K562 (cell line): ENCODE data around the gene TSGA10IP. TPM values are rescaled to one million over a fixed set of nuclear protein-coding genes. Genes with fewer than 3 reads are reported as not detected.

ENCODE experiments used
- ATF2 ChIP-seq: sonication (generic); formaldehyde crosslinking; IDR thresholded peaks from 2 replicates; pipeline ENCODE4 v1.8.1; 2022; ENCODE audit warnings: missing genetic modification reagents
- BDP1 ChIP-seq: IDR thresholded peaks from 3 replicates; pipeline ENCODE4 v1.6.1; 2011; ENCODE audit not compliant: insufficient read length, insufficient read depth
- BRCA1 ChIP-seq, 2 experiments: fragments of 450-650 bp in 1 of 2; sonication (generic) in 1 of 2; formaldehyde crosslinking in 1 of 2; IDR thresholded peaks; 2 replicates each; pipeline versions ENCODE4 v1.5.0 to v1.6.1; 2017 to 2020; ENCODE audit warnings: mild to moderate bottlenecking in 1 of 2, missing genetic modification reagents in 1 of 2
- CHD1 ChIP-seq: fragments of 200-600 bp; sonication (generic); IDR thresholded peaks from one replicate; pipeline ENCODE4 v1.6.1; 2012; ENCODE audit warnings: mild to moderate bottlenecking, moderate library complexity, low read length, inconsistent platforms
- CREB3L1 ChIP-seq: fragments of 450-650 bp; IDR thresholded peaks from 2 replicates; pipeline ENCODE4 v1.6.1; 2014; ENCODE audit warnings: low read depth, mild to moderate bottlenecking, moderate library complexity, borderline replicate concordance
- DDX20 ChIP-seq: fragments of 450-650 bp; IDR thresholded peaks from 2 replicates; pipeline ENCODE4 v1.6.1; 2016; ENCODE audit warnings: missing genetic modification characterization, low read depth, mild to moderate bottlenecking, missing compliant biosample characterization, moderate library complexity
- E2F4 ChIP-seq: sonication (generic); formaldehyde crosslinking; IDR thresholded peaks from 2 replicates; pipeline ENCODE4 v1.8.0; 2022; ENCODE audit warnings: mild to moderate bottlenecking, low read depth, missing genetic modification reagents
- EP300 ChIP-seq: IDR thresholded peaks from 2 replicates; pipeline ENCODE4 v1.6.1; 2012; ENCODE audit warnings: low read length, improper control_type of control experiment
- KLF10 ChIP-seq: fragments of 250-450 bp; sonication (Bioruptor Pico); IDR thresholded peaks from 2 replicates; pipeline ENCODE4 v1.6.1; 2021; ENCODE audit warnings: matching md5 sums
- KLF16 ChIP-seq: IDR thresholded peaks from 2 replicates; pipeline ENCODE4 v1.6.1; 2016; ENCODE audit warnings: antibody characterized with exemption
- MAX ChIP-seq: sonication (generic); formaldehyde crosslinking; IDR thresholded peaks from 2 replicates; pipeline ENCODE4 v1.9.0; 2022; ENCODE audit warnings: mild to moderate bottlenecking, missing genetic modification reagents
- MITF ChIP-seq: IDR thresholded peaks from 2 replicates; pipeline ENCODE4 v1.6.1; 2014; ENCODE audit warnings: antibody characterized with exemption
- NCOA1 ChIP-seq: fragments of 450-650 bp; IDR thresholded peaks from 2 replicates; pipeline ENCODE4 v1.6.1; 2016; ENCODE audit warnings: low read depth
- NFIX ChIP-seq: fragments of 250-450 bp; sonication (Bioruptor Pico); IDR thresholded peaks from 2 replicates; pipeline ENCODE4 v1.4.0; 2020; ENCODE audit warnings: low read depth, mild to moderate bottlenecking, moderate library complexity
- NR4A1 ChIP-seq, 2 experiments: fragments of 250-450 bp in 1 of 2; fragments of 450-650 bp in 1 of 2; sonication (Bioruptor Pico) in 1 of 2; IDR thresholded peaks; 2 replicates each; pipeline versions ENCODE4 v1.4.0 to v1.6.1; 2016 to 2020; ENCODE audit warnings: mild to moderate bottlenecking in 2 of 2, missing compliant biosample characterization in 1 of 2, missing genetic modification characterization in 1 of 2, moderate library complexity in 1 of 2
- SIX5 ChIP-seq, 2 experiments: IDR thresholded peaks; 2 replicates each; pipeline ENCODE4 v1.6.1; 2011; ENCODE audit warnings: low read length in 2 of 2, borderline replicate concordance in 1 of 2, low read depth in 1 of 2, mild to moderate bottlenecking in 1 of 2, moderate library complexity in 1 of 2; ENCODE audit not compliant: insufficient read depth in 1 of 2
- SP1 ChIP-seq: sonication (generic); formaldehyde crosslinking; IDR thresholded peaks from 2 replicates; pipeline ENCODE4 v1.8.1; 2022; ENCODE audit warnings: mild to moderate bottlenecking, missing genetic modification reagents
- SPI1 ChIP-seq: IDR thresholded peaks from 2 replicates; pipeline ENCODE4 v1.6.1; 2011; ENCODE audit warnings: low read depth, low read length, control low read depth, borderline replicate concordance
- SREBF1 ChIP-seq: fragments of 150-350 bp; IDR thresholded peaks from 2 replicates; pipeline ENCODE4 v1.6.1; 2014; ENCODE audit warnings: antibody characterized with exemption, low read depth, low read length, borderline replicate concordance
- TAF7 ChIP-seq: fragments of 450-650 bp; IDR thresholded peaks from 2 replicates; pipeline ENCODE4 v1.6.1; 2016; ENCODE audit warnings: missing genetic modification characterization, missing compliant biosample characterization
- ZNF133 ChIP-seq: fragments of 250-450 bp; sonication (Bioruptor Pico); IDR thresholded peaks from 2 replicates; pipeline ENCODE4 v1.4.0; 2020; ENCODE audit warnings: mild to moderate bottlenecking
- ZNF197 ChIP-seq: fragments of 200-800 bp; sonication (Bioruptor generic); IDR thresholded peaks from 2 replicates; pipeline ENCODE4 v1.6.1; 2016; ENCODE audit warnings: low read depth, missing genetic modification characterization, missing compliant biosample characterization
- polyA plus RNA-seq, 8 experiments: library from polyadenylated mRNA; depleted of rRNA in 4 of 8; stranded (reverse) in 5 of 8; unstranded in 3 of 8; fragments of >200 nt; fragmentation: Nextera tagmentation in 2 of 8; fragmentation: Illumina TruSeq in 1 of 8; extraction: Ambion mirVana in 2 of 8; extraction: Trizol in 1 of 8; gene quantifications; 2 replicates each; pipeline versions ENCODE4 v1.2.1 to v1.2.3, GENCODE V29; 2011 to 2014; ENCODE audit warnings: inconsistent platforms in 1 of 8, missing spikeins in 1 of 8
- total RNA-seq, 7 experiments: library from RNA; depleted of rRNA in 6 of 7; stranded (reverse); fragments of >200 nt in 6 of 7; fragmentation: Illumina TruSeq in 2 of 7; extraction: Trizol in 2 of 7; gene quantifications; 2 replicates each; pipeline versions ENCODE4 v1.2.1 to v1.2.3, GENCODE V29; 2011 to 2021; ENCODE audit warnings: low replicate concordance in 1 of 7

TSGA10IP gene
- total and polyA plus RNA-seq, 9 of the 15 experiments (the other 6 are each of a cell fraction or from before 2014, with no cell fraction given) = not detected

- TF ChIP-seq MAX (CRISPR knock-in tag) = peak; percentile 60; the same call in 1 of the 2 replicates
- peak; percentile 70 to 71; a peak in 3 of 4 replicates for TF ChIP-seq SIX5 (IDR thresholded peaks at IDR 0.05; ENCODE audit: borderline replicate concordance in 1 of 2, insufficient read depth in 1 of 2, low read depth in 1 of 2, low read length in 2 of 2)
- no peak for TF ChIP-seq SREBF1
- TF ChIP-seq SPI1 = peak; percentile 71; the same call in 1 of the 2 replicates
- no peak for TF ChIP-seq ZNF133 (CRISPR knock-in tag)
- TF ChIP-seq CHD1 = peak; percentile 41
- no peak for TF ChIP-seq E2F4 (CRISPR knock-in tag)
- 0 out of 2 replicates have a peak, but pooled peaks have one; percentile 53 for TF ChIP-seq ZNF197 (CRISPR knock-in tag)
- TF ChIP-seq KLF16 = no peak
- TF ChIP-seq NCOA1 = peak; percentile 99
- no peak for TF ChIP-seq NFIX (CRISPR knock-in tag)
- TF ChIP-seq EP300 = peak; percentile 64
- TF ChIP-seq DDX20 (tag) = no peak
- TF ChIP-seq BDP1 = no peak
- TF ChIP-seq MITF = 0 out of 2 replicates have a peak, but pooled peaks have one; percentile 3
- peak; percentile 91 for TF ChIP-seq TAF7 (tag)
- TF ChIP-seq KLF10 = no peak
- TF ChIP-seq CREB3L1 = peak; percentile 98
- no peak for TF ChIP-seq NR4A1 (CRISPR knock-in tag; IDR thresholded peaks at IDR 0.05)
- peak; percentile 88; the same call in 1 of the 2 replicates for TF ChIP-seq NR4A1 (tag; IDR thresholded peaks at IDR 0.05)
- peak; percentile 95 for TF ChIP-seq SP1 (CRISPR knock-in tag)
- no peak for TF ChIP-seq ATF2 (CRISPR knock-in tag)
- no peak for TF ChIP-seq BRCA1 (IDR thresholded peaks at IDR 0.05)
- no peak for TF ChIP-seq BRCA1 (CRISPR knock-in tag; IDR thresholded peaks at IDR 0.05)
Measured at GRCh38 chr11:66001942-66002647, 56.8 kb downstream of the TSGA10IP start, which contains the start of the genes BANF1 and EIF1AD (continued).
